H1 (cell line): Measurements from ENCODE around the gene PDE2A. TPM values are rescaled to one million over a fixed set of nuclear protein-coding genes. Genes with fewer than 3 reads are reported as not detected.

Experiments used
- CTCF ChIA-PET: fragments of 300-600 bp; sonication (Branson Sonifier 250); formaldehyde crosslinking; loops from one replicate; lab custom pipeline; 2021; ENCODE audit not compliant: partially characterized antibody; lab: Charles Lee
- POLR2A ChIA-PET: fragments of 300-600 bp; sonication (Branson Sonifier 250); formaldehyde crosslinking; loops from one replicate; lab custom pipeline; 2021; ENCODE audit warnings: inconsistent platforms; ENCODE audit not compliant: partially characterized antibody; lab: Charles Lee
- DNase-seq, 2 experiments: peaks; one replicate each; pipeline versions ENCODE4 v3.0.0 to v3.0.0-alpha.2; 2010 to 2022; ENCODE audit warnings: low spot score in 2 of 2, low read depth in 1 of 2, mixed read lengths in 1 of 2
- FAIRE-seq: peaks from 2 replicates; lab custom pipeline; 2011; peaks lifted over from hg19 to GRCh38; lab: Jason Lieb, UNC
- H2AFZ ChIP-seq: 2 replicates; pipeline ENCODE4 v1.8.1; 2012; ENCODE audit warnings: low read length, inconsistent platforms
- H2AK5ac ChIP-seq: 2 replicates; pipeline ENCODE4 v1.6.1; 2013; ENCODE audit warnings: low read depth, low read length
- H2BK120ac ChIP-seq: replicated peaks from 2 replicates; pipeline ENCODE3; 2013; ENCODE audit warnings: low read depth, low read length, inconsistent platforms
- H2BK12ac ChIP-seq: 2 replicates; pipeline ENCODE4 v1.6.1; 2013; ENCODE audit warnings: low read depth, low read length
- H2BK15ac ChIP-seq: 2 replicates; pipeline ENCODE4 v1.6.1; 2013; ENCODE audit warnings: low read length
- H2BK20ac ChIP-seq: 2 replicates; pipeline ENCODE4 v1.6.1; 2013; ENCODE audit warnings: low read length
- H2BK5ac ChIP-seq: 2 replicates; pipeline ENCODE4 v1.6.1; 2013; ENCODE audit warnings: low read depth, low read length
- H3K14ac ChIP-seq: 2 replicates; pipeline ENCODE4 v1.6.1; 2013; ENCODE audit warnings: inconsistent platforms; ENCODE audit not compliant: insufficient read length
- H3K18ac ChIP-seq: 2 replicates; pipeline ENCODE4 v1.6.1; 2013; ENCODE audit warnings: low read length; ENCODE audit errors: extremely low read depth
- H3K23ac ChIP-seq: 2 replicates; pipeline ENCODE4 v1.6.1; 2013; ENCODE audit warnings: inconsistent platforms; ENCODE audit not compliant: insufficient read length
- H3K23me2 ChIP-seq: 2 replicates; pipeline ENCODE4 v1.6.1; 2013; ENCODE audit warnings: low read depth, low read length
- H3K27ac ChIP-seq: 2 replicates; pipeline ENCODE4 v1.6.1; 2011; ENCODE audit warnings: low read depth, low read length, inconsistent platforms
- H3K27me3 ChIP-seq, 4 experiments: replicated peaks in 1 of 4; 1 replicate in 1 of 4; 2 replicates in 3 of 4; pipeline versions ENCODE4 v1.6.1 to v1.8.1; 2011 to 2013; ENCODE audit warnings: low read length in 3 of 4, mild to moderate bottlenecking in 3 of 4, inconsistent platforms in 2 of 4, mixed read lengths in 2 of 4, moderate library complexity in 1 of 4; ENCODE audit not compliant: control insufficient read depth in 3 of 4, insufficient read depth in 3 of 4; ENCODE audit errors: extremely low read depth in 1 of 4
- H3K36me3 ChIP-seq, 4 experiments: 2 replicates each; pipeline versions ENCODE4 v1.6.1 to v1.8.1; 2011 to 2013; ENCODE audit warnings: mild to moderate bottlenecking in 4 of 4, low read length in 3 of 4, moderate library complexity in 2 of 4, control low read depth in 1 of 4, inconsistent platforms in 1 of 4; ENCODE audit not compliant: insufficient read depth in 4 of 4, control insufficient read depth in 2 of 4
- H3K4ac ChIP-seq: replicated peaks from 2 replicates; pipeline ENCODE3; 2013; ENCODE audit warnings: low read length, low read depth, mixed read lengths, inconsistent platforms; ENCODE audit not compliant: insufficient read length
- H3K4me1 ChIP-seq, 4 experiments: replicated peaks in 1 of 4; 1 replicate in 1 of 4; 2 replicates in 3 of 4; pipeline versions ENCODE4 v1.6.1 to v1.8.1; 2011 to 2013; ENCODE audit warnings: low read length in 3 of 4, inconsistent platforms in 2 of 4, mixed read lengths in 1 of 4; ENCODE audit not compliant: insufficient read depth in 4 of 4, control insufficient read depth in 3 of 4
- H3K4me2 ChIP-seq, 2 experiments: 2 replicates each; pipeline versions ENCODE4 v1.6.1 to v1.8.1; 2011 to 2013; ENCODE audit warnings: low read depth in 2 of 2, low read length in 2 of 2, control low read depth in 1 of 2, inconsistent platforms in 1 of 2, mild to moderate bottlenecking in 1 of 2; ENCODE audit not compliant: insufficient read depth in 1 of 2
- H3K4me3 ChIP-seq, 4 experiments: fragments of 200-600, 300-600 bp in 1 of 4; sonication (generic), shearing (Covaris generic), sonication (Bioruptor Twin) in 1 of 4; 2 replicates each; pipeline versions ENCODE4 v1.5.1 to v1.8.1; 2011 to 2016; ENCODE audit warnings: low read length in 4 of 4, low read depth in 3 of 4, control low read depth in 2 of 4, inconsistent platforms in 2 of 4, mild to moderate bottlenecking in 2 of 4, mixed read lengths in 1 of 4, moderate library complexity in 1 of 4; ENCODE audit not compliant: insufficient read depth in 2 of 4; ENCODE audit errors: extremely low read depth in 1 of 4
- H3K56ac ChIP-seq: replicated peaks from 2 replicates; pipeline ENCODE3; 2013; ENCODE audit warnings: low read depth, mild to moderate bottlenecking, mixed read lengths, low read length, inconsistent platforms; ENCODE audit not compliant: insufficient read length
- H3K79me1 ChIP-seq: 2 replicates; pipeline ENCODE4 v1.6.1; 2013; ENCODE audit warnings: low read depth, low read length, control low read depth
- H3K79me2 ChIP-seq, 2 experiments: 2 replicates each; pipeline versions ENCODE4 v1.6.1 to v1.8.1; 2012 to 2013; ENCODE audit warnings: low read length in 2 of 2, mild to moderate bottlenecking in 2 of 2, inconsistent platforms in 1 of 2; ENCODE audit not compliant: insufficient read depth in 2 of 2, control insufficient read depth in 1 of 2
- H3K9ac ChIP-seq, 4 experiments: replicated peaks in 1 of 4; 1 replicate in 1 of 4; 2 replicates in 3 of 4; pipeline versions ENCODE4 v1.6.1 to v1.8.1; 2011 to 2013; ENCODE audit warnings: low read depth in 3 of 4, low read length in 3 of 4, control low read depth in 2 of 4, mild to moderate bottlenecking in 2 of 4, moderate library complexity in 2 of 4, inconsistent platforms in 1 of 4; ENCODE audit errors: extremely low read depth in 1 of 4
- H3K9me3 ChIP-seq, 2 experiments: 2 replicates each; pipeline versions ENCODE4 v1.6.1 to v1.8.1; 2012 to 2013; ENCODE audit warnings: mild to moderate bottlenecking in 2 of 2, moderate library complexity in 2 of 2, control low read depth in 1 of 2, inconsistent platforms in 1 of 2, low read depth in 1 of 2, low read length in 1 of 2, mixed read lengths in 1 of 2; ENCODE audit not compliant: insufficient read depth in 2 of 2
- H4K20me1 ChIP-seq, 2 experiments: replicated peaks in 1 of 2; 2 replicates each; pipeline versions ENCODE3 to v1.8.1; 2011 to 2013; ENCODE audit warnings: inconsistent platforms in 2 of 2, low read length in 2 of 2, mild to moderate bottlenecking in 1 of 2; ENCODE audit not compliant: insufficient read depth in 2 of 2, control insufficient read depth in 1 of 2
- H4K5ac ChIP-seq: 2 replicates; pipeline ENCODE4 v1.6.1; 2013; ENCODE audit warnings: low read length, low read depth, mixed read lengths, inconsistent platforms; ENCODE audit not compliant: insufficient read length
- H4K8ac ChIP-seq: 2 replicates; pipeline ENCODE4 v1.8.0; 2013; ENCODE audit warnings: mild to moderate bottlenecking, moderate library complexity, low read length, inconsistent platforms; ENCODE audit not compliant: insufficient read depth; ENCODE audit errors: extremely low read depth
- H4K91ac ChIP-seq: replicated peaks from 2 replicates; pipeline ENCODE3; 2013; ENCODE audit warnings: low read length, mixed read lengths, inconsistent platforms; ENCODE audit not compliant: insufficient read length
- BCL11A ChIP-seq, 2 experiments: IDR thresholded peaks; one replicate each; pipeline ENCODE4 v1.6.1; 2011; ENCODE audit warnings: low read depth in 2 of 2, low read length in 2 of 2, mild to moderate bottlenecking in 2 of 2
- BRCA1 ChIP-seq: IDR thresholded peaks from 2 replicates; pipeline ENCODE4 v1.6.1; 2012; ENCODE audit warnings: low read depth, low read length, improper control_type of control experiment
- CBX8 ChIP-seq: fragments of 300-800, 300-1000 bp; sonication (generic); IDR thresholded peaks from 2 replicates; pipeline ENCODE4 v1.7.1; 2016; ENCODE audit warnings: low read depth, low read length, borderline replicate concordance
- CHD2 ChIP-seq: IDR thresholded peaks from 2 replicates; pipeline ENCODE4 v1.6.1; 2012; ENCODE audit warnings: low read length, improper control_type of control experiment
- CREB1 ChIP-seq: IDR thresholded peaks from 2 replicates; pipeline ENCODE4 v1.6.1; 2012; ENCODE audit warnings: inconsistent platforms
- KDM1A ChIP-seq: fragments of 200-600, 300-600 bp; sonication (generic); IDR thresholded peaks from 2 replicates; pipeline ENCODE4 v1.7.1; 2016; ENCODE audit warnings: mild to moderate bottlenecking, low read length, borderline replicate concordance
- MAX ChIP-seq: IDR thresholded peaks from 2 replicates; pipeline ENCODE4 v1.6.1; 2012; ENCODE audit warnings: inconsistent platforms
- RNF2 ChIP-seq: fragments of 200-900, 300-1000 bp; sonication (generic); IDR thresholded peaks from 2 replicates; pipeline ENCODE4 v1.7.1; 2016; ENCODE audit warnings: borderline replicate concordance, low read depth, mild to moderate bottlenecking, antibody characterized with exemption, low read length; ENCODE audit not compliant: poor library complexity, severe bottlenecking; ENCODE audit errors: missing control alignments
- SIRT6 ChIP-seq: IDR thresholded peaks from one replicate; pipeline ENCODE4 v1.7.1; 2012; ENCODE audit warnings: low read length, inconsistent platforms
- WGBS, 2 experiments: shearing (Covaris generic) in 1 of 2; methylation state at CpG; one replicate each; pipeline versions ENCODE4 v1.1.6 to v1.1.7; 2013 to 2015; ENCODE audit warnings: low lambda C conversion rate in 2 of 2, mixed read lengths in 2 of 2, inconsistent platforms in 1 of 2, low coverage in 1 of 2, missing lambda C conversion rate in 1 of 2; ENCODE audit not compliant: insufficient replicate concordance in 2 of 2, insufficient coverage in 1 of 2, insufficient read length in 1 of 2; ENCODE audit errors: extremely low coverage in 1 of 2, missing lambda C conversion rate in 1 of 2; 5-methylcytosine and 5-hydroxymethylcytosine counted together
- polyA plus RNA-seq, 7 experiments: library from polyadenylated mRNA; depleted of rRNA in 3 of 7; stranded (reverse) in 5 of 7; unstranded in 2 of 7; fragments of >200 nt in 5 of 7; fragments of 200-250 nt in 2 of 7; gene quantifications; 1 replicate in 5 of 7; 2 replicates in 1 of 7; 4 replicates in 1 of 7; pipeline versions ENCODE4 v1.2.1 to v1.2.3, GENCODE V29; 2011 to 2013; ENCODE audit warnings: missing spikeins in 2 of 7, mixed read lengths in 2 of 7
- total RNA-seq: library from RNA; stranded (reverse); fragmentation: NEBNext Ultra II Directional; extraction: Animal tissue kit (Norgen Biotek cat#: 25700); gene quantifications from 2 replicates; pipeline ENCODE4 v1.2.1, GENCODE V29; 2021
- TF ChIP-seq, protein P1 (sequence below), 3 experiments: IDR thresholded peaks; 1 replicate in 2 of 3; 2 replicates in 1 of 3; pipeline versions ENCODE4 v1.5.1 to v1.6.1; 2011; ENCODE audit warnings: low read length in 3 of 3, mild to moderate bottlenecking in 3 of 3, inconsistent platforms in 2 of 3, low read depth in 1 of 3, moderate library complexity in 1 of 3; ENCODE audit not compliant: insufficient read depth in 1 of 3; ENCODE audit errors: control extremely low read depth in 1 of 3

Gene PDE2A
- total and polyA plus RNA-seq, 2 of the 8 experiments (the other 6 are each of a cell fraction or from before 2014, with no cell fraction given) = 3.4 to 7.1 TPM

- Histone ChIP-seq H3K79me2 (no peaks in the 10 kb centered on the region), H3K79me1 (no peaks in the 10 kb centered on the region), H3K23ac (no peak overlapping the region), H3K23me2 (no peaks in the 10 kb centered on the region), H3K27ac (no peak overlapping the region), H2AFZ (no peak overlapping the region), H3K9me3 (no peaks in the 10 kb centered on the region), H2BK5ac (no peak overlapping the region), H3K4ac (no peak overlapping the region), H2BK15ac (no peak overlapping the region), H2BK12ac (no peak overlapping the region), H3K14ac (no peak overlapping the region), H2BK20ac (no peak overlapping the region), H3K4me1 (peaks cover 0 to 16% (median 6%) of the 10 kb centered on the region in 4 experiments; a peak in 4 of 7 replicates), H2AK5ac (no peak overlapping the region), H3K56ac (no peak overlapping the region), H3K27me3 (peaks cover 0 to 15% (median 6%) of the 10 kb centered on the region in 4 experiments; a peak in 5 of 7 replicates), H2BK120ac (no peak overlapping the region), H3K4me3 (no peak overlapping the region), H3K9ac (no peak overlapping the region), H4K20me1 (peaks cover 12 to 24% of the 10 kb centered on the region in 2 experiments), H3K18ac (no peak overlapping the region), H4K91ac (no peak overlapping the region), H4K8ac (no peak overlapping the region), H4K5ac (no peak overlapping the region), H3K36me3 (peaks cover 0 to 2% (median 0%) of the 10 kb centered on the region in 4 experiments; a peak in 2 of 8 replicates), H3K4me2 (no peak overlapping the region)
- ChIA-PET CTCF (interaction anchor here (1.1 to 19.1 kb wide), 22 partner anchors 7 to 140 kb away, joined by 3 to 384 read pairs (median 10); partner anchors contain the start of genes PDE2A and STARD10), POLR2A (interaction anchor here (1.7 to 3.9 kb wide), 3 partner anchors 29 to 96 kb away, joined by 3 to 12 read pairs (median 7); no protein-coding TSS in a partner anchor)
- DNase-seq = no peak
- no peak for FAIRE-seq
- 69% methylated on average over 5 of the region's 5 CpGs; no CpG with 5 or more reads in 1 of the 2 experiments for WGBS, 2 experiments
- no peak for TF ChIP-seq RNF2
- TF ChIP-seq, protein P1, sequence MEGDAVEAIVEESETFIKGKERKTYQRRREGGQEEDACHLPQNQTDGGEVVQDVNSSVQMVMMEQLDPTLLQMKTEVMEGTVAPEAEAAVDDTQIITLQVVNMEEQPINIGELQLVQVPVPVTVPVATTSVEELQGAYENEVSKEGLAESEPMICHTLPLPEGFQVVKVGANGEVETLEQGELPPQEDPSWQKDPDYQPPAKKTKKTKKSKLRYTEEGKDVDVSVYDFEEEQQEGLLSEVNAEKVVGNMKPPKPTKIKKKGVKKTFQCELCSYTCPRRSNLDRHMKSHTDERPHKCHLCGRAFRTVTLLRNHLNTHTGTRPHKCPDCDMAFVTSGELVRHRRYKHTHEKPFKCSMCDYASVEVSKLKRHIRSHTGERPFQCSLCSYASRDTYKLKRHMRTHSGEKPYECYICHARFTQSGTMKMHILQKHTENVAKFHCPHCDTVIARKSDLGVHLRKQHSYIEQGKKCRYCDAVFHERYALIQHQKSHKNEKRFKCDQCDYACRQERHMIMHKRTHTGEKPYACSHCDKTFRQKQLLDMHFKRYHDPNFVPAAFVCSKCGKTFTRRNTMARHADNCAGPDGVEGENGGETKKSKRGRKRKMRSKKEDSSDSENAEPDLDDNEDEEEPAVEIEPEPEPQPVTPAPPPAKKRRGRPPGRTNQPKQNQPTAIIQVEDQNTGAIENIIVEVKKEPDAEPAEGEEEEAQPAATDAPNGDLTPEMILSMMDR (IDR thresholded peaks at IDR 0.05; ENCODE audit: control extremely low read depth in 1 of 3, insufficient read depth in 1 of 3, low read depth in 1 of 3, low read length in 3 of 3) = no peak
- no peak for TF ChIP-seq CHD2
- no peak for TF ChIP-seq CBX8
- no peak for TF ChIP-seq BCL11A (IDR thresholded peaks at IDR 0.05; ENCODE audit: low read depth in 2 of 2, low read length in 2 of 2)
- no peak for TF ChIP-seq KDM1A
- no peak for TF ChIP-seq SIRT6
- no peak for TF ChIP-seq MAX
- no peak for TF ChIP-seq CREB1
- TF ChIP-seq BRCA1 = no peak
These were observed 8.1 kb upstream of the PDE2A start for GRCh38 chr11:72682238-72682857.
